CD8-positive, alpha-beta memory T cell (primary cell): ENCODE data around the gene TSPAN14. TPM values are rescaled to one million over a fixed set of nuclear protein-coding genes. Genes with fewer than 3 reads are reported as not detected.
A peak's percentile ranks its signal among the peaks of the same experiment; 100 is the strongest.

Experiments
- CTCF ChIA-PET: fragments of 350-600 bp; sonication (Branson Sonifier 250); formaldehyde crosslinking; loops from one replicate; lab custom pipeline; 2021; ENCODE audit warnings: antibody characterized with exemption; lab: Charles Lee
- POLR2A ChIA-PET: fragments of 350-600 bp; sonication (Branson Sonifier 250); formaldehyde crosslinking; loops from one replicate; lab custom pipeline; 2021; ENCODE audit warnings: antibody characterized with exemption; lab: Charles Lee
- DNase-seq, 5 donors: peaks; one replicate each; pipeline versions ENCODE4 v3.0.0 to v3.0.0-alpha.2; 2020 to 2022; ENCODE audit warnings: mixed read lengths in 1 of 5
- H3K27ac ChIP-seq: one replicate; pipeline ENCODE4 v1.7.0; 2013; ENCODE audit warnings: low read depth, mild to moderate bottlenecking, low read length, moderate library complexity
- H3K27me3 ChIP-seq: 2 replicates; pipeline ENCODE4 v1.7.0; 2013; ENCODE audit warnings: low read length, mild to moderate bottlenecking; ENCODE audit not compliant: insufficient read depth, poor library complexity, severe bottlenecking
- H3K36me3 ChIP-seq: 2 replicates; pipeline ENCODE4 v1.7.0; 2013; ENCODE audit warnings: mild to moderate bottlenecking, low read length, moderate library complexity; ENCODE audit not compliant: insufficient read depth
- H3K4me1 ChIP-seq: 2 replicates; pipeline ENCODE4 v1.7.0; 2013; ENCODE audit warnings: mild to moderate bottlenecking, low read length, moderate library complexity; ENCODE audit not compliant: insufficient read depth
- H3K4me3 ChIP-seq: 2 replicates; pipeline ENCODE4 v1.7.0; 2013; ENCODE audit warnings: mild to moderate bottlenecking, low read length
- H3K9me3 ChIP-seq: 2 replicates; pipeline ENCODE4 v1.7.0; 2013; ENCODE audit warnings: mild to moderate bottlenecking, low read length
- H3K27ac Mint-ChIP-seq, 8 donors: one replicate each; pipeline ENCODE4 v1.8.0; 2020 to 2021; ENCODE audit warnings: mixed read lengths in 8 of 8, mild to moderate bottlenecking in 6 of 8, inconsistent platforms in 3 of 8, moderate library complexity in 3 of 8
- H3K27me3 Mint-ChIP-seq, 2 donors: one replicate each; pipeline ENCODE4 v1.8.0; 2020 to 2021; ENCODE audit warnings: mixed read lengths in 2 of 2, mild to moderate bottlenecking in 1 of 2, moderate library complexity in 1 of 2
- H3K36me3 Mint-ChIP-seq, 3 donors: one replicate each; pipeline ENCODE4 v1.8.0; 2020 to 2021; ENCODE audit warnings: mixed read lengths in 3 of 3, inconsistent platforms in 1 of 3, mild to moderate bottlenecking in 1 of 3
- H3K4me1 Mint-ChIP-seq, 3 donors: one replicate each; pipeline ENCODE4 v1.8.0; 2020 to 2021; ENCODE audit warnings: mixed read lengths in 3 of 3, inconsistent platforms in 1 of 3, mild to moderate bottlenecking in 1 of 3
- H3K4me3 Mint-ChIP-seq, 7 donors: one replicate each; pipeline ENCODE4 v1.8.0; 2020 to 2021; ENCODE audit warnings: mixed read lengths in 7 of 7, mild to moderate bottlenecking in 6 of 7, moderate library complexity in 4 of 7, inconsistent platforms in 2 of 7
- H3K9me3 Mint-ChIP-seq, 5 donors: one replicate each; pipeline ENCODE4 v1.8.0; 2020 to 2022; ENCODE audit warnings: mixed read lengths in 5 of 5, mild to moderate bottlenecking in 3 of 5, moderate library complexity in 2 of 5, inconsistent platforms in 1 of 5
- polyA plus RNA-seq: library from polyadenylated mRNA; unstranded; fragments of 300-500 nt; fragmentation: Illumina TruSeq; gene quantifications from one replicate; pipeline ENCODE4 v1.2.3, GENCODE V29; 2021
- total RNA-seq, 2 experiments: library from RNA; stranded (reverse); gene quantifications; one replicate each; pipeline ENCODE4 v1.2.3, GENCODE V29; 2021

The TSPAN14 gene
- total and polyA plus RNA-seq, 3 experiments from 2014 or later: 46.1 to 220 (median 46.8) TPM

GRCh38 chr10:80410122-80410521 is 44.0 kb upstream of the TSPAN14 start:
- H3K36me3 ChIP-seq: no peaks in the 10 kb centered on the region
- POLR2A ChIA-PET: no interaction called here
- H3K9me3 ChIP-seq: no peaks in the 10 kb centered on the region
- peaks cover 7% of the 10 kb centered on the region for H3K4me1 ChIP-seq
- H3K27me3 ChIP-seq: no peaks in the 10 kb centered on the region
- peak overlapping the region in 3 of 8 donors; percentile 11 to 63 (median 24) for H3K27ac Mint-ChIP-seq
- CTCF ChIA-PET: no interaction called here
- no peak overlapping the region for H3K27ac ChIP-seq
- H3K27me3 Mint-ChIP-seq: peaks cover 0 to 1% of the 10 kb centered on the region in 2 donors
- no peak for DNase-seq
- H3K36me3 Mint-ChIP-seq: peaks cover 0 to 2% (median 0%) of the 10 kb centered on the region in 3 donors
- no peaks in the 10 kb centered on the region for H3K9me3 Mint-ChIP-seq
- peak overlapping the region; percentile 44 to 93 (median 92) for H3K4me3 Mint-ChIP-seq
- peaks cover 10 to 22% (median 15%) of the 10 kb centered on the region in 3 donors for H3K4me1 Mint-ChIP-seq
- H3K4me3 ChIP-seq: no peak overlapping the region

GRCh38 chr10:80410578-80411145 is 43.4 kb upstream of the TSPAN14 start:
- Mint-ChIP-seq H3K36me3 (peaks cover 0 to 2% (median 0%) of the 10 kb centered on the region in 3 donors), H3K27ac (peak overlapping the region in 1 of 8 donors; percentile 0), H3K9me3 (no peaks in the 10 kb centered on the region), H3K4me3 (peak overlapping the region in 3 of 7 donors; percentile 9 to 44 (median 13)), H3K4me1 (peaks cover 10 to 22% (median 15%) of the 10 kb centered on the region in 3 donors), H3K27me3 (peaks cover 0 to 1% of the 10 kb centered on the region in 2 donors)
- Histone ChIP-seq H3K27ac (no peak overlapping the region), H3K27me3 (no peaks in the 10 kb centered on the region), H3K4me1 (peaks cover 7% of the 10 kb centered on the region), H3K9me3 (no peaks in the 10 kb centered on the region), H3K4me3 (no peak overlapping the region), H3K36me3 (no peaks in the 10 kb centered on the region)
- no peak for DNase-seq
- ChIA-PET POLR2A (no interaction called here), CTCF (no interaction called here)

GRCh38 chr10:80411267-80411668 is 42.8 kb upstream of the TSPAN14 start:
- Mint-ChIP-seq H3K27ac (no peak overlapping the region), H3K4me1 (peaks cover 10 to 22% (median 15%) of the 10 kb centered on the region in 3 donors), H3K27me3 (peaks cover 0 to 1% of the 10 kb centered on the region in 2 donors), H3K36me3 (peaks cover 0 to 2% (median 0%) of the 10 kb centered on the region in 3 donors), H3K4me3 (peak overlapping the region in 1 of 7 donors; percentile 11), H3K9me3 (no peaks in the 10 kb centered on the region)
- H3K27me3 ChIP-seq: no peaks in the 10 kb centered on the region
- peaks cover 7% of the 10 kb centered on the region for H3K4me1 ChIP-seq
- ChIA-PET CTCF (no interaction called here), POLR2A (no interaction called here)
- H3K9me3 ChIP-seq: no peaks in the 10 kb centered on the region
- H3K27ac ChIP-seq: no peak overlapping the region
- DNase-seq: no peak
- no peaks in the 10 kb centered on the region for H3K36me3 ChIP-seq
- no peak overlapping the region for H3K4me3 ChIP-seq

GRCh38 chr10:80411681-80412220 is 42.4 kb upstream of the TSPAN14 start:
- Histone ChIP-seq H3K4me3 (no peak overlapping the region), H3K36me3 (no peaks in the 10 kb centered on the region), H3K9me3 (no peaks in the 10 kb centered on the region), H3K27me3 (no peaks in the 10 kb centered on the region), H3K4me1 (peaks cover 7% of the 10 kb centered on the region), H3K27ac (no peak overlapping the region)
- ChIA-PET POLR2A (no interaction called here), CTCF (no interaction called here)
- no peaks in the 10 kb centered on the region for H3K9me3 Mint-ChIP-seq
- peak overlapping the region in 2 of 7 donors; percentile 15 to 42 for H3K4me3 Mint-ChIP-seq
- H3K27ac Mint-ChIP-seq: peak overlapping the region in 2 of 8 donors; percentile 6 to 36
- DNase-seq: no peak
- peaks cover 10 to 22% (median 15%) of the 10 kb centered on the region in 3 donors for H3K4me1 Mint-ChIP-seq
- peaks cover 0 to 1% of the 10 kb centered on the region in 2 donors for H3K27me3 Mint-ChIP-seq
- H3K36me3 Mint-ChIP-seq: peaks cover 0 to 2% (median 0%) of the 10 kb centered on the region in 3 donors

GRCh38 chr10:80412486-80412885 is 41.6 kb upstream of the TSPAN14 start:
- H3K27ac ChIP-seq: no peak overlapping the region
- POLR2A ChIA-PET: no interaction called here
- H3K27me3 ChIP-seq: no peaks in the 10 kb centered on the region
- Mint-ChIP-seq H3K27ac (peak overlapping the region in 1 of 8 donors; percentile 33), H3K9me3 (no peaks in the 10 kb centered on the region), H3K4me3 (no peak overlapping the region), H3K36me3 (peaks cover 0 to 2% (median 0%) of the 10 kb centered on the region in 3 donors), H3K4me1 (peaks cover 8 to 21% (median 14%) of the 10 kb centered on the region in 3 donors), H3K27me3 (peaks cover 0 to 2% of the 10 kb centered on the region in 2 donors)
- H3K4me3 ChIP-seq: no peak overlapping the region
- H3K4me1 ChIP-seq: peaks cover 7% of the 10 kb centered on the region
- no peak for DNase-seq
- no peaks in the 10 kb centered on the region for H3K36me3 ChIP-seq
- CTCF ChIA-PET: no interaction called here
- no peaks in the 10 kb centered on the region for H3K9me3 ChIP-seq

- Histone ChIP-seq H3K36me3 (no peaks in the 10 kb centered on the region), H3K4me3 (no peak overlapping the region), H3K27ac (no peak overlapping the region), H3K27me3 (no peaks in the 10 kb centered on the region), H3K9me3 (no peaks in the 10 kb centered on the region), H3K4me1 (peaks cover 7% of the 10 kb centered on the region)
- Mint-ChIP-seq H3K4me1 (peaks cover 3 to 15% (median 8%) of the 10 kb centered on the region in 3 donors), H3K4me3 (no peak overlapping the region), H3K27me3 (peaks cover 0 to 3% of the 10 kb centered on the region in 2 donors), H3K9me3 (no peaks in the 10 kb centered on the region), H3K36me3 (no peaks in the 10 kb centered on the region), H3K27ac (peak overlapping the region in 2 of 8 donors; percentile 56 to 93)
- CTCF ChIA-PET: no interaction called here
- no peak for DNase-seq
- POLR2A ChIA-PET: no interaction called here
These were observed 40.7 kb upstream of the TSPAN14 start for GRCh38 chr10:80413271-80413996.

- ChIA-PET POLR2A (no interaction called here), CTCF (no interaction called here)
- H3K27ac Mint-ChIP-seq: peak overlapping the region in 1 of 8 donors; percentile 14
- H3K27me3 ChIP-seq: no peaks in the 10 kb centered on the region
- H3K36me3 Mint-ChIP-seq: no peaks in the 10 kb centered on the region
- no peak overlapping the region for H3K27ac ChIP-seq
- no peaks in the 10 kb centered on the region for H3K9me3 ChIP-seq
- H3K27me3 Mint-ChIP-seq: peaks cover 0 to 2% of the 10 kb centered on the region in 2 donors
- no peak for DNase-seq
- H3K36me3 ChIP-seq: no peaks in the 10 kb centered on the region
- no peaks in the 10 kb centered on the region for H3K9me3 Mint-ChIP-seq
- no peak overlapping the region for H3K4me3 ChIP-seq
- H3K4me1 Mint-ChIP-seq: peaks cover under 1 to 11% (median 4%) of the 10 kb centered on the region in 3 donors
- H3K4me3 Mint-ChIP-seq: no peak overlapping the region
- peaks cover under 1% of the 10 kb centered on the region for H3K4me1 ChIP-seq
These were observed 39.8 kb upstream of the TSPAN14 start for GRCh38 chr10:80414142-80414895.
